ENCODE results near the gene STOX2.

- TF ChIP-seq RAD21 (conservative IDR thresholded peaks at IDR 0.05) (no peak), CTCF (IDR thresholded peaks at IDR 0.05; ENCODE audit: poor library complexity, severe bottlenecking) (no peak), EP300 (conservative IDR thresholded peaks at IDR 0.05; ENCODE audit: poor library complexity, severe bottlenecking) (no peak), REST (IDR thresholded peaks at IDR 0.05; ENCODE audit: borderline replicate concordance) (no peak), TAF1 (IDR thresholded peaks at IDR 0.05; ENCODE audit: low read depth) (no peak), POLR2AphosphoS5 (IDR thresholded peaks at IDR 0.05) (no peak), EZH2 (IDR thresholded peaks at IDR 0.05; ENCODE audit: borderline replicate concordance, insufficient read depth, low read length, poor library complexity, severe bottlenecking) (no peak), SMC3 (conservative IDR thresholded peaks at IDR 0.05; ENCODE audit: poor library complexity) (no peak), MXI1 (conservative IDR thresholded peaks at IDR 0.05; ENCODE audit: poor library complexity, severe bottlenecking) (no peak)
These were observed 27.5 kb downstream of the STOX2 start for GRCh38 chr4:183932576-183932975.

All from neural cell (in vitro differentiated cells).